Sigmoid colon (tissue), 7 donors: Measurements from ENCODE around the gene LHFPL2. TPM values are rescaled to one million over a fixed set of nuclear protein-coding genes. Genes with fewer than 3 reads are reported as not detected.

Experiments used
- DNase-seq: peaks from one replicate; pipeline ENCODE4 v3.0.0-alpha.2; 2019
- H3K27ac ChIP-seq, 4 donors: fragments of 200-600 bp; sonication (generic); one replicate each; pipeline ENCODE4 v1.5.1; 2016 to 2019; ENCODE audit warnings: mild to moderate bottlenecking in 1 of 4
- H3K27me3 ChIP-seq, 3 donors: fragments of 200-600 bp; sonication (generic); one replicate each; pipeline ENCODE4 v1.5.1; 2019; ENCODE audit warnings: mild to moderate bottlenecking in 1 of 3
- H3K36me3 ChIP-seq, 4 donors: fragments of 200-600 bp; sonication (generic); one replicate each; pipeline ENCODE4 v1.5.1; 2016 to 2019
- H3K4me1 ChIP-seq, 4 donors: fragments of 200-600 bp; sonication (generic); one replicate each; pipeline ENCODE4 v1.5.1; 2017 to 2019
- H3K4me3 ChIP-seq, 4 donors: fragments of 200-600 bp; sonication (generic); one replicate each; pipeline ENCODE4 v1.5.1; 2017 to 2019; ENCODE audit warnings: mild to moderate bottlenecking in 2 of 4, moderate library complexity in 1 of 4
- H3K9me3 ChIP-seq, 4 donors: fragments of 200-600 bp in 3 of 4; sonication (generic) in 3 of 4; one replicate each; pipeline versions ENCODE4 v1.5.1 to v1.6.1; 2013 to 2019
- EP300 ChIP-seq, 4 donors: sonication (generic); formaldehyde crosslinking; IDR thresholded peaks; one replicate each; pipeline ENCODE4 v1.6.1; 2017; ENCODE audit warnings: antibody characterized with exemption in 4 of 4
- POLR2A ChIP-seq, 2 donors: fragments of 450-650 bp; IDR thresholded peaks; one replicate each; pipeline ENCODE4 v1.6.1; 2016; ENCODE audit warnings: antibody characterized with exemption in 2 of 2, mild to moderate bottlenecking in 2 of 2, moderate library complexity in 2 of 2
- POLR2AphosphoS5 ChIP-seq, 4 donors: sonication (generic); formaldehyde crosslinking; IDR thresholded peaks; one replicate each; pipeline ENCODE4 v1.6.1; 2017; ENCODE audit warnings: antibody characterized with exemption in 4 of 4
- WGBS, 2 donors: extraction: QIAGEN DNeasy Blood & Tissue Kit; methylation state at CpG; one replicate each; pipeline ENCODE4 v1.1.7; 2013; 5-methylcytosine and 5-hydroxymethylcytosine counted together
- intact Hi-C: fragments of 100-400 bp; cut with DNase I; formaldehyde crosslinking; loops from one replicate; pipeline ENCODE4 v1.15.1; 2023
- polyA plus RNA-seq, 3 donors: library from polyadenylated mRNA; stranded (reverse); fragments of 200-250 nt; gene quantifications; one replicate each; pipeline ENCODE4 v1.2.3, GENCODE V29; 2013
- total RNA-seq, 4 donors: library from RNA; depleted of rRNA; stranded (reverse); fragments of >200 nt; gene quantifications; one replicate each; pipeline ENCODE4 v1.1.0, GENCODE V29; 2016
- TF ChIP-seq, protein P1 (sequence below), 4 experiments: fragments of 450-650 bp in 3 of 4; fragments of 200-600 bp in 1 of 4; IDR thresholded peaks; one replicate each; pipeline ENCODE4 v1.5.1; 2016 to 2019; ENCODE audit warnings: antibody characterized with exemption in 4 of 4, mild to moderate bottlenecking in 3 of 4, moderate library complexity in 2 of 4
- donor health status: healthy with polysubstance abuse.
- donor health status: Bipolar disorder and iron deficiency.
- donor health status: healthy.

The LHFPL2 gene
- total and polyA plus RNA-seq, 7 donors: 10.8 to 34.9 (median 21.4) TPM

- H3K27me3 ChIP-seq: no peaks in the 10 kb centered on the region
- no peak overlapping the region for H3K4me3 ChIP-seq
- no peaks in the 10 kb centered on the region for H3K9me3 ChIP-seq
- H3K36me3 ChIP-seq: peaks cover 0 to 18% (median 8%) of the 10 kb centered on the region in 4 donors
- no peak overlapping the region for H3K27ac ChIP-seq
- H3K4me1 ChIP-seq: peaks cover 0 to 72% (median 67%) of the 10 kb centered on the region in 4 donors
- 93% methylated on average over 6 of the region's 6 CpGs for WGBS, 2 donors
- TF ChIP-seq POLR2AphosphoS5 (IDR thresholded peaks at IDR 0.05) (no peak), POLR2A (IDR thresholded peaks at IDR 0.05) (no peak), EP300 (IDR thresholded peaks at IDR 0.05) (no peak)
- TF ChIP-seq, protein P1, sequence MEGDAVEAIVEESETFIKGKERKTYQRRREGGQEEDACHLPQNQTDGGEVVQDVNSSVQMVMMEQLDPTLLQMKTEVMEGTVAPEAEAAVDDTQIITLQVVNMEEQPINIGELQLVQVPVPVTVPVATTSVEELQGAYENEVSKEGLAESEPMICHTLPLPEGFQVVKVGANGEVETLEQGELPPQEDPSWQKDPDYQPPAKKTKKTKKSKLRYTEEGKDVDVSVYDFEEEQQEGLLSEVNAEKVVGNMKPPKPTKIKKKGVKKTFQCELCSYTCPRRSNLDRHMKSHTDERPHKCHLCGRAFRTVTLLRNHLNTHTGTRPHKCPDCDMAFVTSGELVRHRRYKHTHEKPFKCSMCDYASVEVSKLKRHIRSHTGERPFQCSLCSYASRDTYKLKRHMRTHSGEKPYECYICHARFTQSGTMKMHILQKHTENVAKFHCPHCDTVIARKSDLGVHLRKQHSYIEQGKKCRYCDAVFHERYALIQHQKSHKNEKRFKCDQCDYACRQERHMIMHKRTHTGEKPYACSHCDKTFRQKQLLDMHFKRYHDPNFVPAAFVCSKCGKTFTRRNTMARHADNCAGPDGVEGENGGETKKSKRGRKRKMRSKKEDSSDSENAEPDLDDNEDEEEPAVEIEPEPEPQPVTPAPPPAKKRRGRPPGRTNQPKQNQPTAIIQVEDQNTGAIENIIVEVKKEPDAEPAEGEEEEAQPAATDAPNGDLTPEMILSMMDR (IDR thresholded peaks at IDR 0.05): no peak
- no peak for DNase-seq
- intact Hi-C loops: no loop called here
Measured at GRCh38 chr5:78630047-78630446, 18.5 kb downstream of the LHFPL2 start.

- Histone ChIP-seq H3K27ac (peak overlapping the region in 1 of 4 donors; percentile 74), H3K9me3 (no peaks in the 10 kb centered on the region), H3K27me3 (no peaks in the 10 kb centered on the region), H3K36me3 (peaks cover 0 to 18% (median 8%) of the 10 kb centered on the region in 4 donors), H3K4me1 (peaks cover 0 to 72% (median 67%) of the 10 kb centered on the region in 4 donors), H3K4me3 (no peak overlapping the region)
- WGBS, 2 donors: 87% methylated on average over 3 of the region's 3 CpGs
- TF ChIP-seq, protein P1 (IDR thresholded peaks at IDR 0.05): no peak
- TF ChIP-seq POLR2AphosphoS5 (IDR thresholded peaks at IDR 0.05) (no peak), EP300 (IDR thresholded peaks at IDR 0.05) (no peak), POLR2A (IDR thresholded peaks at IDR 0.05) (no peak)
- DNase-seq: no peak
- intact Hi-C loops: no loop called here
Measured at GRCh38 chr5:78629624-78630023, 18.9 kb downstream of the LHFPL2 start.

GRCh38 chr5:78628270-78628992 lies 20.1 kb downstream of the LHFPL2 start:
- H3K27me3 ChIP-seq: no peaks in the 10 kb centered on the region
- DNase-seq: no peak
- H3K27ac ChIP-seq: peak overlapping the region in 3 of 4 donors; percentile 48 to 74 (median 64)
- no peaks in the 10 kb centered on the region for H3K9me3 ChIP-seq
- intact Hi-C loops: no loop called here
- WGBS, 2 donors: 58 to 65% methylated on average over 5 of the region's 5 CpGs
- H3K4me1 ChIP-seq: peaks cover 0 to 72% (median 66%) of the 10 kb centered on the region in 4 donors
- H3K36me3 ChIP-seq: peaks cover 0 to 18% (median 8%) of the 10 kb centered on the region in 4 donors
- no peak overlapping the region for H3K4me3 ChIP-seq
- TF ChIP-seq, protein P1 (IDR thresholded peaks at IDR 0.05): no peak
- no peak for TF ChIP-seq POLR2AphosphoS5 (IDR thresholded peaks at IDR 0.05)
- no peak for TF ChIP-seq EP300 (IDR thresholded peaks at IDR 0.05)
- TF ChIP-seq POLR2A (IDR thresholded peaks at IDR 0.05): no peak

DNA sequence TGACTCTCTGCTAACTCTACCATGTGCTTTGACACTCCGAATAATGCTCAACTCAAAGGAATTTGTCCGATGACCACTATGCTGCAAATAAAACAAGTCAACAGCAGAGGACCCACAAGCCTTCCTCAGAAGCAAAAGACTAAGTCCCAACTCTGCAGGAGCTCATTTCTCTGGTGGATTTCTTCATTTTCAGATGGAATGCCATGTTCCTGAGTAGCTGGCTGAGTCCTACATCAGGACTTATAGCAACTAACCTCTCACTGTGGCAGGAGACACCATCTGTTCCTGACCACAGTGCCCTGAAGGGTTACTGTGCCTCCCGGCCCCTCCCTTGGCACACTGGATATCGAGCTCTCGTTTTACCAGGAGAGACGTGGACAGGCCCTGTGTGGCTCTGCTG lies 20.8 kb downstream of the LHFPL2 start:
- TF ChIP-seq POLR2AphosphoS5 (IDR thresholded peaks at IDR 0.05) (no peak), EP300 (IDR thresholded peaks at IDR 0.05) (no peak), POLR2A (IDR thresholded peaks at IDR 0.05) (no peak)
- TF ChIP-seq, protein P1 (IDR thresholded peaks at IDR 0.05): no peak
- no peak for DNase-seq
- Histone ChIP-seq H3K36me3 (peaks cover 0 to 18% (median 8%) of the 10 kb centered on the region in 4 donors), H3K9me3 (no peaks in the 10 kb centered on the region), H3K27ac (peak overlapping the region in 3 of 4 donors; percentile 48 to 74 (median 64)), H3K4me3 (no peak overlapping the region), H3K4me1 (peaks cover 0 to 71% (median 64%) of the 10 kb centered on the region in 4 donors), H3K27me3 (no peaks in the 10 kb centered on the region)
- intact Hi-C loops: no loop called here
- WGBS, 2 donors: 79 to 84% methylated on average over 6 of the region's 6 CpGs
